Ureter (tissue), 1 donor: ENCODE measurements around the gene SUPV3L1. TPM values are rescaled to one million over a fixed set of nuclear protein-coding genes. Genes with fewer than 3 reads are reported as not detected.
"Not testable (repeated sequence)": the region's sequence is repeated elsewhere in the genome, so short reads cannot be mapped to it uniquely, and the experiment has no call there.

Experiments
- DNase-seq: peaks from one replicate; pipeline ENCODE4 v3.0.0-alpha.2; 2020; ENCODE audit warnings: low spot score
- total RNA-seq: library from RNA; stranded (reverse); gene quantifications from one replicate; pipeline ENCODE4 v1.2.4, GENCODE V29; 2023
- donor health status: DM: yes; HTN: yes; CAD: no.

Gene SUPV3L1
- 33.5 TPM for total RNA-seq

DNA sequence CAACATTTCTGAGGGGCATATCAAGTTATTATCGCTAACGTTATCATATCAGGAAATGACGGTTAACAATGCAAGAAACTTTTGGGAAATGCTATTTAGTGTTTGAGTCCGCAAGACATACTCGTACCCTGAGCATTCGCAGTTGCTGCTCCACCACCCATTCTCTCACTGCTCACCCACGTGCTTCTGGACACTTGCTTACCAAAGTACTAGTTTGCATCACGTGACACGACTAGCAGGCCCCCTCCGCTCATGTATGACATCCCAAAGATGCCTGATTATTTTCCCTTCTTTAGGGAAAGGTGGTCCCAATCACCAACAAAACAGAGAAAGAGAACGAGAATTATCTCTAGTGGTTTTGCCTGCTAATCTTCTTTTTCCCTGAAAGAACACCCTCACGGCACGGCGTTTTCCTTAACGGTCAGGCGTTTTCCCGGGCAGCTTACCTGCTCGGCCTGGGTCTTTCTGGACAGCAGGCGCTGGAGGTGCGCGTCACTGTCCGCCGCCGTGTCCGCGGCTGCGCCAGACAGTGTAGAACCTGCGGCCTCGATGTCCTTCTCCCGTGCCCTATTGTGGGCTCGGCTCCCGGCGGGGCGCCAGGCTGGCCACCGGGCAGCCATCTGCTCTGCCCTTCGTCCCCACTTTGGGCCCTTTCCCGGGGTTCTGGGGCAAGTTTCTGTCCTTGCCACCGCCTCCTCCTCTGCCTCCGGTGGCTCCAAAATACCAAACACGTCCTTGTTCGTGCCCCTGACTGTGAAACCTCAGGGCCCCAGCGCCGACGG lies at the start of gene SUPV3L1:
Gene SUPV3L1, plus strand, starts transcription at position 492 of the 782 bp plus-strand sequence. Its CDS starts 58 bp downstream, at position 550.
- DNase-seq, result peak; percentile 89

DNA sequence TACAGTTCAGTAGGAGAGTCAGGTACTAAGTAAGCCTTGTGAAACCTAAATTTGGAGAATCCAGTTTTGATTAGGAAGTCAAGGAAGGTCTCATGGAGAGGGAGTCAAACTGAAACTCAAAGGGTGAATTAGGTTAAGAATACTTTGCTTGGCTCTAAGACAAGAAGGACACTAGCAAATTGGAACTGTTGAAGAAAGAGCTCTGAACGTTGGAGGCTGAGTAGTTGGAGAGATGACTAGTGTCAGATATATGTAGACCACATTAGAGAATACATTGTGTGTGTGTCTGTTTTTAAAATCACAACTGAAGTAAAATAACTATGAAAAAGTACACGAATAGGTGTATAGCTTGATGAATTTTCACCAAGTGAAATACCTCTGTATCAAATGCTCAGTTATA lies 49.8 kb upstream of the SUPV3L1 start:
- DNase-seq, result no peak

DNA sequence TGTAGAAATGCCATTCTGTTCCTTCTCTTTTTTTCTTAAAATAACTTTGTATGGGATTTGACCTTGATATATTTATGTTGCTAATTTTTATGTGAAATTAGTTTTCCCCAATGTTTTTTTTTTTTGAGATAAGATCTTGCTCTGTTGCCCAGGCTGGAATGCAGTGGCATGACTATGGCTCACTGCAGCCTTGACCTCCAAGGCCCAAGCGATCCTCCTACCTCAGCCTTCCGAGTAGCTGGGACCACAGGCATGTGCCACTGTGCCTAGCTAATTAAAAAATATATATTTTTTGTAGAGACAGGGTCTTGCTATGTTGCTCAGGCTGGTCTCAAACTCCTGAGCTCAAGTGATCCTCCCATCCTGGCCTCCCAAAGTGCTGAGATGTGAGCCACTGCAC lies 40.1 kb upstream of the SUPV3L1 start:
- DNase-seq, result no peak

DNA sequence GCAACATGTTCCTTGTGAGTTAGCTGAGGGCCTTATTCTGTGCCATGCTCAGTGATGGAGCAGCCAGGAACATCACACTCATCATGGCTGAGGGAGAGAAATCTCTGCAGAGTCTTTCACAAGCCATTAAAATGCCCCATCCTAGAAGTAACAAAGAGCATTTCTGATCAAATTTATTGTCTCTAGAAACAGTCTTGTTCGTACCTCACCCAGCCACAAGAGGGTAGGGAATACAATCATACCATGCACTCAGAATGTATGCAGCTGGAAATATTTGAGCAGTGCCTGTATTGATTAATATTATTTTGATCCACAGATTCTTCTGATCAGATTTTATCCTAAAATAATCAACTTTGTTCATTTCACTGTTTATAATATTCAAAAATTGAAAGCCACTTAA lies 38.7 kb upstream of the SUPV3L1 start:
- no peak for DNase-seq

DNA sequence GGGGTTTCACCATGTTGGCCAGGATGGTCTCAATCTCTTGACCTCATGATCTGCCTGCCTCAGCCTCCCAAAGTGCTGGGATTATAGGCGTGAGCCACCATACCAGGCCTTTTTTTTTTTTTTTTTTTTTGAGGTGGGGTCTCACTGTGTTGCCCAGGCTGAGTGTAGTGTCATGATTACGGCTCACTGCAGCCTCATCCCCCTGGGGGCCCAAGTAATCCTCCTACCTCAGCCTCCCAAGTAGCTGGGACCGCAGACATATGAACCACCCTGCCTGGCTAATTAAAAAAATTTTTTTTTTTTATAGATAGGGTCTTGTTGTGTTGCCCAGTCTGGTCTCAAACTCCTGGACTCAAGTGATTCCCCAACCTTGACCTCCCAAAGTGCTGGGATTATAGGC lies 38.0 kb upstream of the SUPV3L1 start:
- not testable (repeated sequence) for DNase-seq

DNA sequence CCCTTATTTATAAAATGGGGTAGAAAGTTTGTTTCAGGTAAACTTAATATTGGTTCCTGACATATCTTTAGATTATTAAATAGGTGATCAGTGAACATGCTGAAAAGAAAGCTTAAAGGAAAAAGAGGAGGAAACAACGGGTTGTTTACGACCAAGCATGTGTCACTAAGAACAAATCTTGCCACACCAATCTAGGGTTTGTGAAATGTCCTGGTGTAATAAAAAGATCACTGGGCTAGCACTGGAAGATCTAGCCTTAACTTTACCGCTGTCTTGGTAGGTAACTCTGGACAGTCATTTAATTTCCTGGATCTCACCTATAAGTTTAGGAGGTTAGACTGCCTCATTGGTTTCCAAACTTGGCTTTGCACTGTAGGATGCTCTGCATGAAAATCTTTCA lies 37.1 kb upstream of the SUPV3L1 start:
- no peak for DNase-seq

DNA sequence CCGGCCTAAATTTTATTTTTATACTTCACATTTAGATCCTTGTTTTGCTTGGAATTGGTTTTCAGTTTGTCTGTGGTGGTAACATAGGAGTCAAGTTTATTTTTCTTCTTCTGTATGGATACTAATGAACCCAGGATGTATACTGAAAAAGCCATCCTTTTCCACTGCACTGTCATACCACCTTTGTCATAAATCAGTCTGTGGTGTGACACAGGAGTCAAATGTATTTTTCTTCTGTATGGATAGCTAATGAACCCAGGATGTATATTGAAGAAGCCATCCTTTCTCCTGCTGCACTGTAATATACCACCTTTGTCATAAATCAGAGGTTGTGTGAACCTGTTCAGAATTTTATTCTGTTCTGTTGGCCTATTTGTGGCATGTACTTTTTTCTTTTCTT lies 34.7 kb upstream of the SUPV3L1 start:
- DNase-seq, result no peak

DNA sequence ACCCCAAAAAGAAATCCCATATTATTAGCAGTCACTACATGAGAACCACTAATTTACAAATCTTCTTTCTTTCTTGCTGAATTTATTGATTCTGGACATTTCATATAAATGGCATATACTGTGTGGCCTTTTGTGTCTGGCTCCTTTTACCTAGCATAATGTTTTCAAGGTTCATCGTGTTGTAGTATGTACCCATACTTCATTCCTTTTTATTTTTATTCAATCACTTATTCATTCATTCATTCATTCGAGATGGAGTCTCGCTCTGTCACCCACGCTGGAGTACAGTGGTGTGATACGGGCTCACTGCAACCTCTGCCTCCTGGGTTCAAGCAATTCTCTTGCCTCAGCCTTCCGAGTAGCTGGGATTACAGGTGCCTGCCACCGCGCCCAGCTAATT lies 34.2 kb upstream of the SUPV3L1 start:
- DNase-seq, result no peak

DNA sequence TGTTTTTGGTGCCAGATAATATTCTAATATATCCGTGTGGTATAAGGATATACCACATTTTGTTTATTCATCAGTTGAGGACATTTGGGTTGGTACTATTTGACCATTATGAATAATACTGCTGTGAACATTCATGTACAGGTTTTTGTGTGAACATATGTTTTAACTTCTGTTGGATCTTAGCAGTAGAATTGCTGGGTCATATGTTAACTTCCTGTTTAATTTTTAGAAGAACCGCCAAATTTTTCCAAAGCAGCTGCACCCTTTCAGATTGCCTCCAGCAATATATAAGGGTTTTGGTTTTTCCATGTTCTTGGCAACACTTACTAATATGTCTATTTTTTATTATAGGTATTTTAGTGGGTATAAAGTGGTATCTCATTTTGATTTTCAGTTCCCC lies 33.3 kb upstream of the SUPV3L1 start:
- DNase-seq, result no peak

DNA sequence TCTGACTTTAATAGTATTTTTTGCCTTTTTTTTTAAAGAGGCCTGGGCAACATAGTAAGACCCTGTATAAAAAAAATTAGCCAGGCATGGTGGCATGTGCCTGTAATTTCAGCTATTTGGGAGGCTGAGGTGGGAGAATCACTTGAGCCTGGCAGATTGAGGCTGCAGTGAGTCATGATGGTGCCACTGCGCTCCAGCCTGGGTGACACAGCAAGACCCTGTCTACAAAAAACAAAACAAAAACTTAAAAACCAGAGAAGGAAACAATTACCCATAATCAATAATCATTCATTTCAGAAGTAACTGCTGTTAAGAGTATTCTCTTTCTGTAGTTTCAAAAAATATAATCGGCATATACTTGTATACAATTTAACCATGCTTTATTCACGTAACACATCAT lies 28.1 kb upstream of the SUPV3L1 start:
- no peak for DNase-seq

DNA sequence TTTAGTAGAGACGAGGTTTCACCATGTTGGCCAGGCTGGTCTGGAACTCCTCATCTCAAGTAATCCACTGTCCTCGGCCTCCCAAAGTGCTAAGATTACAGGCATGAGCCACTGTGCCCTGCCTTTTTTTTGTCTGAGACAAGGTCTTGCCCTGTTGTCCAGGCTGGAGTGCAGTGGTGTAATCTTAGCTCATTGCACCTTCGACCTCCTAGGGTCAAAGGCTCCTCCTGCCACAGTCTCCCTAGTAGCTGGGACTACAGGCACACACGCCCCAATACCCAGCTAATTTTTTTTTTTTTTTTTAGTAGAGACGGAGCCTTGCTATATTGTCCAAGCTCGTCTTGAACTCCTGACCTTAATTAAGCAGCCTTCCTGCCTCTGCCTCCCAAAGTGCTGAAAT lies 26.8 kb upstream of the SUPV3L1 start:
- DNase-seq, result no peak

DNA sequence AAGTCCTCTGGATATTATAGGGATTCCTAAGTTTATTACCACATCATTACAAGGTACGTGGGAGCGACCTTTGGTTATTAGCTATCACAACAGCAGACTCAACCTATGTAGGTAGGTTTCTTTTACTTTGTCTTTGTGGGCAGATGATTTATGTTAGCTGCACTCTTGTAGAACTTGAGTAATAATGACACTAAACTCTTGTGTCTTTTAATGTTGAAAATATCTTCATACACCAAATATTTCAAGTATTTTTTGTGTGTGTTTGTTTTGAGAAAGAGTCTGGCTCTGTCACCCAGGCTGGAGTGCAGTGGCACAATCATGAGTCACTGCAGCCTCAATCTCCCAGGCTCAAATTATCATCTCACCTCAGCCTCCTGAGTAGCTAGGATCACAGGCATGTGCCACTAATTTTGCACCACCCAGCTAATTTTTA lies 19.2 kb upstream of the SUPV3L1 start:
- no peak for DNase-seq

DNA sequence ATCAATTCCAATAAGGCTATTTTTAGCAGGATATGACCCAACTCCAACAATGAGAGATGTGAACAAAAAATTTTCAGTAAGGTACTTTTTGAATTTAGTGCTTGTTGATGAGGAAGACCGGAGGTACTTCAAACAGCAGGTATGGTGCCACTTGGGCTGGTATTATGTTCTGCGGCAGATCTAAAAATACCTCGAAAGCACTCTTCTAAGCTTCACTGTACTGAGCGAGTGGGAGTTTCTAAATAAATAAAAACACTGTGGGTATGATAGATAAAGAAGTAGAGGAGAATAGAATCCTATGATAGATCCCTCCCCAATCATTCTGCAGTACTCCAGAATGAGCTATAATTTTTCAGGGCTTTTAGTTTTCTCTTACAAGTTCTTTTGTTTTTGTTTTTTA lies 11.5 kb upstream of the SUPV3L1 start:
- no peak for DNase-seq

DNA sequence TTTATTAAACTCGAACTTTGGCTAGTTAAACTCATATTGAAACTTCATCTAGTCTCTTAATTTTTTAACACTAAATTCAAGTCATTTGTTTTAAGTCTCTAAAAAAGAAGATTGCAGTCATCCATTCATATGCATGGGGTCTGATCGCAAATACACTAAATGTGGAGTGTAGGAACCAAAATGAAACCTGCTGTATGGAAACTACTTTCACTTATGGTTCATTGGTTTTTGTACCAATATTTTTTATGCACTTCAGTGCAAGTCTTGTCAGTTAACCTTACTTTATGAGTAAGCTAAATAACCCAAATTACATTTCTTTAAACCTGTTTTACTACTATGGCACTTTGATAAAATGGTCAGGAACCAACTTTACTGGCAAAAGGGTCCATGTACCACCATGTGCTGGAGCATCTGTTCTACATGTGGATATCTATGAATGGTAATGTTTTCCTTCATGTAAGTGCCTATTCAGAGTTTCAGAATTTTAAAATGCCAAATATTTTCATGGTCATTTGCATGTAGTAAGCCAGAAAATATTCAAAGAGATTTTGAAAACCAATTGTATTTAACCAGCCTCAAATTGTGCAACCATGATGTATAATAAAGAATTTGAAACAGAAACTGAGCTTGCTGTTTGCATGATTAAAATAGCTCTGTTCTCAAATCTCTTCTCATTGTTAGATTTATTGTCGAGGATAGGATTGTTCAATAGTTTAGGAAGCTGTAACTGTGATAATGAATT lies 7.6 kb upstream of the SUPV3L1 start:
- no peak for DNase-seq

DNA sequence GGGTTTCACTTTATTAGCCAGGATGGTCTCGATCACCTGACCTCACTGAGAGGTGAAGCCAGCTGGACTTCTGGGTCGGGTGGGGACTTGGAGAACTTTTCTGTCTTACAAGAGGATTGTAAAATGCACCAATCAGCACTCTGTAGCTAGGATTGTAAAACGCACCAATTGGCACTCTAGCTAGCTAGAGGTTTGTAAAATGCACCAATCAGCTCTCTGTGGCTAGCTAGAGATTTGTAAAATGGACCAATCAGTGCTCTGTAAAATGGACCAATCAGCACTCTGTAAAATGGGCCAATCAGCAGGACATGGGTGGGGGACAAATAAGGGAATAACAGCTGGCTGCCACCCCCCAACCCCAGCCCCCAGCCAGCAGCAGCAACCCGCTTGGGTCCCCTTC lies 4.7 kb upstream of the SUPV3L1 start:
- DNase-seq, result not testable (repeated sequence)

DNA sequence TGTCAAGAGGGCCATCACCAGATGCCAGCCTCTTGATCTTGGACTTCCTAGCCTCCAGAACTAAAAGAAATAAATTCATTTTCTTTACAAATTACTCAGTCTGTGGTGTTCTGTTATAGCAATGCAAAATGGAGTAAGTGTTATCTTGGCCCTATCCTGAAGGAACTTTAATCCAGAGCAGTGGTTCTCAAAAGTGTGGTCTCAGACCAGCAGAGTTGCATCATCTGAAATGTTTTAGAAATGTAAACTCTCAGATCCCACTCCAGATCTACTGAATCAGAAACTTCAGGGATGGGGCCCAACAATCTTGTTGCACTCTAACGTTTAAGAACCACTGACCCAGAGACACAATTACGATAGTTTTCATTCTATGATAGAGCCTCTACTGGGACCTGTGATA lies 3.2 kb upstream of the SUPV3L1 start:
- DNase-seq, result no peak

DNA sequence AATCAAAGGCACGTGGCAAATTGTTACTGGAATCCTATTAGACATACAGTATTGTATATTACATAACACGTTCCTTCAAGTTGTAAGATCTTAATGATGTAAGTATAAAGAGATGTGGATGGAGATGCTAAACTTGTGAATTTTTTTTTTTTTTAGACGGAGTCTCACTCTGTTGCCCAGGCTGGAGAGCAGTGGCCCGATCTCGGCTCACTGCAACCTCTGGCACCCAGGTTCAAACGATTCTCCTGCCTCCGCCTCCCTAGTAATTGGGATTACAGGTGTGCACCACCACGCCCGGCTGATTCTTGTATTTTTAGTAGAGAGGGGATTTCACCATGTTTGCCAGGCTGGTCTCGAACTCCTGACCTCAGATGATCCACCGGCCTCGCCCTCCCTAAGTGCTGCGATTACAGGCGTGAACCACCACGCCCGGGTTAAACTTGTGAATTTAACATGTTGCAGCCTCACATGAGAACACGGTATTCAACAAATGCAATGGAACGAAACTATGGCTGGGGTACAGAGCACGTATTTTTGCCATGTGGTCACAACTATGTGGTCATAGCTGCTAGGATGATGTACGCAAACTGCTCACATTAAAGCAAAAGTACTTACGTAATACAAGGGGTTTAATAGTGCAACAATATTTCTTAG lies 818 bp upstream of the SUPV3L1 start:
- no peak for DNase-seq

DNA sequence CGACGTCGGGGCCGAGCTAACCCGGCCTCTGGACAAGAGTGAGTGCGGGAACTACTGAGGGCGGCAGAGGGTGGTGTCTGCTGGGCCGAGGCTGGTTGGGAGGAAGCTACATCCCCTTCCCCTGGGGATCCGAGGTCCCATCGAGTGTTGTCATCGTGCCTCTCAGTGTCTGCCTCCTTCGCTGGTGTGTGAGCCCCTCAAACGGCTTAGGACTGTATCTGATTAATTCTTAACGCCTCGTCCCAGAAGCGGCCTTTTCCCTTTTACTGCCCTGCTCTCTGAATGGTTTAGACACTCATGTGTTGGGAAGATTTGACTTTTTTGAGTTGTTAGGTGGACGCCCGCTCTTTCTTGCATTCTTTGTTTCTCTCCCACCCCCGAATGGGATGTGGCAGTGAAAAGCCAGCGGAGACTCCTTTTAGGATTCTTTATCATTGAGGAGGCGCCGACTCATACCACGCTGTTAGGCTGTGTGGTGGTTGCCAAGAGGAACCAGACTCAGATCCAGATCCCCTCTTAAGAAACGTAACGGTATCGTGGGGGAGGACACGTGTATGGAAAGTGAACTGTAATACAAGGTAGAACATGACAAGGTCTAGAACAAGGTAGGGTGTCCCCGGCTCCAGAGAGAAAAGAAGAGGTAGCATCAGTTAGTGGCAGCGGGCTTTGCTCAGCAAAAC lies 631 bp downstream of the SUPV3L1 start:
- DNase-seq, result no peak

DNA sequence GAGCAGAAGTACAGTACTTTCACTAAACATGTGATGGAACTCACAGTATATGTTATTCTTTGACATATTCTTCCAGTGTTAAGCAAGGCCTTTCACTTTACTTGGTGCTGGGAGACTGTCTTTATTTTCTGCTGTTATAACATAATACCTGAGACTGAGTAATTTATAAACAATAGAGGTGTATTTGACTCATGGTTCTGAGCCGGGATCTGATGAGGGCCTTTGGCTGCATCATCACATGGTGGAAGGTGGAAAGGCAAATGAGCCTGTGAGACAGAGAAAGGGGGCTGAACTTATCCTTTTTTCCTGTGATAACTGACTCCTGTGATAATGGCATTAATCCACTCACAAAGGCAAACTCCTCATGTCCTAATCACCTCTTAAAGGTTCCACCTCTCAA lies 1.4 kb downstream of the SUPV3L1 start:
- no peak for DNase-seq

DNA sequence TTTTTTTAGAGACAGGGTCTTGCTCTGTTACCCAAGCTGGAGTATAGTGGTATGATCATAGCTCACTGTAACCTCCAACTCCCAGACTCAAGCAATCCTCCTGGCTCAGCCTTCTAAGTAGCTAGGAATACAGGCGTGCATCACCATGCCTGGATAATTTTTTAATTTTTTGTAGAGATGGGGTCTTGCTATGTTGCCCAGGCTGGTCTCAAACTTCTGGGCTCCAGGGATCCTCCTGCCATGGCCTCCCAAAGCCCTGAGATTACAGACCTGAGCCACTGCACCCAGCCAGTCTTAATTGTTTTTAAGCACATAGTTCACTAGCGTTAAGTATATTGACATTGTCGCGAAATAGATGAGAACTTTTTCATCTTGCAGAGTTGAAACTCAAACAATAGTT lies 2.0 kb downstream of the SUPV3L1 start:
- no peak for DNase-seq

DNA sequence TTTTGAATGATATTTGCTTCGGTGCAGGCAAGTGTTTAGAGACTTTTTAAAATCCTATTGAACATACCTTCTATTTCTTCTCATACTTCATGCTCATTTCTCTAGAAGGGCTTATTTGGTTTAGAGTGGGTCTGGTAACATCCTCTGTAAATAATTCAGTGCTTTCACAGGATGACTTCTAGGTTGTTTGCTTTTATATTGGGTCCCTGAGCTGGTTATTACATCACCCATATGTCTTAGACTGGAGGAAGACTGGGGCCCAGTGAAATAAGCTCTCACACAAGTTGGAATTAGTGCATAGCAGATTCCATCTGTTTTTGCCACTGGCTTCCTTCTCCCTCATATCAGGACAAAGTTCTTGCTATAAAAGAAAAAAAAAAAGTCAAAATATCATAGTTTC lies 6.5 kb downstream of the SUPV3L1 start:
- DNase-seq, result no peak

DNA sequence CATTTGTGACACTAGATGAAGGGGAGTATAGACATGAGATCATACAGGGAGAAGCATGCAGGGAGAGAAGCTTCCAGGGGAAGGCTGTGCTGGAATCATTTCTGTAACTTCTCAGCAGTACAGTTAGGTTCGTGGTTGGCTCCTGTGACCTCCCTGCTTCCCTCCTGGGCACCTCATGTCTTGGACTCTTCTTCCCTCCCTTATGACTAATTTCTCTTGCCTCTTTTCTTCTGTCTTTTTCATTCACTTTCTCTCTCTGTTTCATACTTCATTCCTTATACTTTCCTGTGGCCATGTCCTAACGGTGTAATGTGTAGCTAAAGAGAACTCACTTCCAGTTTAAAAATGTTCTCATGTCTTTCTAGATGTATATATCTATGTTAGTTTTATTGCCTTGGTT lies 21.0 kb downstream of the SUPV3L1 start:
- no peak for DNase-seq
